ENCODE results near the gene HSPD1. TPM values are rescaled to one million over a fixed set of nuclear protein-coding genes. Genes with fewer than 3 reads are reported as not detected.

The HSPD1 gene
- total and polyA plus RNA-seq, 2 of the 13 experiments (the other 11 are each of a cell fraction or from before 2014, with no cell fraction given) = 685 to 2,610 TPM

DNA sequence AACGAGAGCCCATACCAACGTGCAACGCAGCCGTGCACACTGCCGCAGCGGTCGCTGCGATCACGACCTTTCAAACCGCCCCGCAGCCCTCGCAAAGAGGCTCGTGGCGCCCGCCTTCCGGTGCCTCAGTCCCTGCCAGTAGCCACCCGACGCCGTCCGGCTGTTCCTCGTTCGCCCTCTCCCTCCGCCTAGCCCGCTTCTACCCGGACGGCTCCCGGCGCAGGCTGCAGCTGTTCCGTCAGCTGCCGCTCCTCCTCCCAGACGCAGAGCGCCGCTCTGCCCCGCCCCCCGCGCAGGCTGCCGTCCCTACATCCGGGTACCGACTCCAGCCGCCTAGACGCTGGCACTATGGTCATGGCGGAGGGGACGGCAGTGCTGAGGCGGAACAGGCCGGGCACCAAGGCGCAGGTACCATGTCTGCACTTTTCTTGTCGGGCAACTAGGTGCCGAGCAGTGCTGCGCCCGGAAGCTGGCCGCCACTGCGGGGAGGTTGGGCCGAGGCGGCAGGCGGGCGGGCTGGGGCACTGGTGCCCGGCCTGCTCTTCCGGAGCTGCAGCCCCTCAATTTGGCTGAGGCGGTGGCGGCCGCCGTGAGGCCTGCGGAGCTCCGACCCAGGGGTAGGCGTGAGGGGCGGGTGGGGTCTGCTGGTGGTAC is 16.2 kb upstream of the HSPD1 start, which contains the start of gene MOB4 (continued):
- TF ChIP-seq, protein P1, sequence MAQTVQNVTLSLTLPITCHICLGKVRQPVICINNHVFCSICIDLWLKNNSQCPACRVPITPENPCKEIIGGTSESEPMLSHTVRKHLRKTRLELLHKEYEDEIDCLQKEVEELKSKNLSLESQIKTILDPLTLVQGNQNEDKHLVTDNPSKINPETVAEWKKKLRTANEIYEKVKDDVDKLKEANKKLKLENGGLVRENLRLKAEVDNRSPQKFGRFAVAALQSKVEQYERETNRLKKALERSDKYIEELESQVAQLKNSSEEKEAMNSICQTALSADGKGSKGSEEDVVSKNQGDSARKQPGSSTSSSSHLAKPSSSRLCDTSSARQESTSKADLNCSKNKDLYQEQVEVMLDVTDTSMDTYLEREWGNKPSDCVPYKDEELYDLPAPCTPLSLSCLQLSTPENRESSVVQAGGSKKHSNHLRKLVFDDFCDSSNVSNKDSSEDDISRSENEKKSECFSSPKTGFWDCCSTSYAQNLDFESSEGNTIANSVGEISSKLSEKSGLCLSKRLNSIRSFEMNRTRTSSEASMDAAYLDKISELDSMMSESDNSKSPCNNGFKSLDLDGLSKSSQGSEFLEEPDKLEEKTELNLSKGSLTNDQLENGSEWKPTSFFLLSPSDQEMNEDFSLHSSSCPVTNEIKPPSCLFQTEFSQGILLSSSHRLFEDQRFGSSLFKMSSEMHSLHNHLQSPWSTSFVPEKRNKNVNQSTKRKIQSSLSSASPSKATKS (CRISPR knock-in tag; IDR thresholded peaks at IDR 0.05) = peak; percentile 83; the same call in 1 of the 2 replicates
- TF ChIP-seq BRCA1 (CRISPR knock-in tag; IDR thresholded peaks at IDR 0.05) (peak; percentile 90; the same call in 1 of the 2 replicates), FOXK1 (CRISPR knock-in tag; IDR thresholded peaks at IDR 0.05; ENCODE audit: borderline replicate concordance, low read depth) (peak; percentile 95; the same call in 1 of the 2 replicates), ZNF546 (CRISPR knock-in tag; conservative IDR thresholded peaks at IDR 0.05) (peak; percentile 98), EHMT2 (IDR thresholded peaks at IDR 0.05; ENCODE audit: borderline replicate concordance, low read depth, low read length) (no peak), ZNF143 (CRISPR knock-in tag; IDR thresholded peaks at IDR 0.05) (peak; percentile 69), CREM (IDR thresholded peaks at IDR 0.05) (peak; percentile 44), CREM (CRISPR knock-in tag; IDR thresholded peaks at IDR 0.05) (0 out of 2 replicates have a peak, but pooled peaks have one; percentile 16), ZFP37 (CRISPR knock-in tag; IDR thresholded peaks at IDR 0.05; ENCODE audit: borderline replicate concordance) (peak; percentile 57), RFXAP (CRISPR knock-in tag; IDR thresholded peaks at IDR 0.05; ENCODE audit: borderline replicate concordance) (peak; percentile 92), ATAD3A (CRISPR knock-in tag; IDR thresholded peaks at IDR 0.05) (no peak)
- TF ChIP-seq, protein P2, sequence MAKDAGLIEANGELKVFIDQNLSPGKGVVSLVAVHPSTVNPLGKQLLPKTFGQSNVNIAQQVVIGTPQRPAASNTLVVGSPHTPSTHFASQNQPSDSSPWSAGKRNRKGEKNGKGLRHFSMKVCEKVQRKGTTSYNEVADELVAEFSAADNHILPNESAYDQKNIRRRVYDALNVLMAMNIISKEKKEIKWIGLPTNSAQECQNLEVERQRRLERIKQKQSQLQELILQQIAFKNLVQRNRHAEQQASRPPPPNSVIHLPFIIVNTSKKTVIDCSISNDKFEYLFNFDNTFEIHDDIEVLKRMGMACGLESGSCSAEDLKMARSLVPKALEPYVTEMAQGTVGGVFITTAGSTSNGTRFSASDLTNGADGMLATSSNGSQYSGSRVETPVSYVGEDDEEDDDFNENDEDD (CRISPR knock-in tag; IDR thresholded peaks at IDR 0.05; ENCODE audit: borderline replicate concordance) = peak; percentile 97
- TF ChIP-seq, protein P3, sequence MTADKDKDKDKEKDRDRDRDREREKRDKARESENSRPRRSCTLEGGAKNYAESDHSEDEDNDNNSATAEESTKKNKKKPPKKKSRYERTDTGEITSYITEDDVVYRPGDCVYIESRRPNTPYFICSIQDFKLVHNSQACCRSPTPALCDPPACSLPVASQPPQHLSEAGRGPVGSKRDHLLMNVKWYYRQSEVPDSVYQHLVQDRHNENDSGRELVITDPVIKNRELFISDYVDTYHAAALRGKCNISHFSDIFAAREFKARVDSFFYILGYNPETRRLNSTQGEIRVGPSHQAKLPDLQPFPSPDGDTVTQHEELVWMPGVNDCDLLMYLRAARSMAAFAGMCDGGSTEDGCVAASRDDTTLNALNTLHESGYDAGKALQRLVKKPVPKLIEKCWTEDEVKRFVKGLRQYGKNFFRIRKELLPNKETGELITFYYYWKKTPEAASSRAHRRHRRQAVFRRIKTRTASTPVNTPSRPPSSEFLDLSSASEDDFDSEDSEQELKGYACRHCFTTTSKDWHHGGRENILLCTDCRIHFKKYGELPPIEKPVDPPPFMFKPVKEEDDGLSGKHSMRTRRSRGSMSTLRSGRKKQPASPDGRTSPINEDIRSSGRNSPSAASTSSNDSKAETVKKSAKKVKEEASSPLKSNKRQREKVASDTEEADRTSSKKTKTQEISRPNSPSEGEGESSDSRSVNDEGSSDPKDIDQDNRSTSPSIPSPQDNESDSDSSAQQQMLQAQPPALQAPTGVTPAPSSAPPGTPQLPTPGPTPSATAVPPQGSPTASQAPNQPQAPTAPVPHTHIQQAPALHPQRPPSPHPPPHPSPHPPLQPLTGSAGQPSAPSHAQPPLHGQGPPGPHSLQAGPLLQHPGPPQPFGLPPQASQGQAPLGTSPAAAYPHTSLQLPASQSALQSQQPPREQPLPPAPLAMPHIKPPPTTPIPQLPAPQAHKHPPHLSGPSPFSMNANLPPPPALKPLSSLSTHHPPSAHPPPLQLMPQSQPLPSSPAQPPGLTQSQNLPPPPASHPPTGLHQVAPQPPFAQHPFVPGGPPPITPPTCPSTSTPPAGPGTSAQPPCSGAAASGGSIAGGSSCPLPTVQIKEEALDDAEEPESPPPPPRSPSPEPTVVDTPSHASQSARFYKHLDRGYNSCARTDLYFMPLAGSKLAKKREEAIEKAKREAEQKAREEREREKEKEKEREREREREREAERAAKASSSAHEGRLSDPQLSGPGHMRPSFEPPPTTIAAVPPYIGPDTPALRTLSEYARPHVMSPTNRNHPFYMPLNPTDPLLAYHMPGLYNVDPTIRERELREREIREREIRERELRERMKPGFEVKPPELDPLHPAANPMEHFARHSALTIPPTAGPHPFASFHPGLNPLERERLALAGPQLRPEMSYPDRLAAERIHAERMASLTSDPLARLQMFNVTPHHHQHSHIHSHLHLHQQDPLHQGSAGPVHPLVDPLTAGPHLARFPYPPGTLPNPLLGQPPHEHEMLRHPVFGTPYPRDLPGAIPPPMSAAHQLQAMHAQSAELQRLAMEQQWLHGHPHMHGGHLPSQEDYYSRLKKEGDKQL (CRISPR knock-in tag; IDR thresholded peaks at IDR 0.05; ENCODE audit: low read depth) = peak; percentile 74
- TF ChIP-seq, protein P4, sequence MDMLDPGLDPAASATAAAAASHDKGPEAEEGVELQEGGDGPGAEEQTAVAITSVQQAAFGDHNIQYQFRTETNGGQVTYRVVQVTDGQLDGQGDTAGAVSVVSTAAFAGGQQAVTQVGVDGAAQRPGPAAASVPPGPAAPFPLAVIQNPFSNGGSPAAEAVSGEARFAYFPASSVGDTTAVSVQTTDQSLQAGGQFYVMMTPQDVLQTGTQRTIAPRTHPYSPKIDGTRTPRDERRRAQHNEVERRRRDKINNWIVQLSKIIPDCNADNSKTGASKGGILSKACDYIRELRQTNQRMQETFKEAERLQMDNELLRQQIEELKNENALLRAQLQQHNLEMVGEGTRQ (IDR thresholded peaks at IDR 0.05; ENCODE audit: low read depth, low read length) = 0 out of 2 replicates have a peak, but pooled peaks have one; percentile 6
- TF ChIP-seq, protein P4 (CRISPR knock-in tag; IDR thresholded peaks at IDR 0.05; ENCODE audit: borderline replicate concordance) = peak; percentile 80; the same call in 1 of the 2 replicates
- TF ChIP-seq, protein P5, sequence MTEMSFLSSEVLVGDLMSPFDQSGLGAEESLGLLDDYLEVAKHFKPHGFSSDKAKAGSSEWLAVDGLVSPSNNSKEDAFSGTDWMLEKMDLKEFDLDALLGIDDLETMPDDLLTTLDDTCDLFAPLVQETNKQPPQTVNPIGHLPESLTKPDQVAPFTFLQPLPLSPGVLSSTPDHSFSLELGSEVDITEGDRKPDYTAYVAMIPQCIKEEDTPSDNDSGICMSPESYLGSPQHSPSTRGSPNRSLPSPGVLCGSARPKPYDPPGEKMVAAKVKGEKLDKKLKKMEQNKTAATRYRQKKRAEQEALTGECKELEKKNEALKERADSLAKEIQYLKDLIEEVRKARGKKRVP (CRISPR knock-in tag; IDR thresholded peaks at IDR 0.05) = peak in 1 of 2 experiments; percentile 72; a peak in 2 of 4 replicates
- TF ChIP-seq, protein P6, sequence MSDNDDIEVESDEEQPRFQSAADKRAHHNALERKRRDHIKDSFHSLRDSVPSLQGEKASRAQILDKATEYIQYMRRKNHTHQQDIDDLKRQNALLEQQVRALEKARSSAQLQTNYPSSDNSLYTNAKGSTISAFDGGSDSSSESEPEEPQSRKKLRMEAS (IDR thresholded peaks at IDR 0.05) = peak; percentile 99
